ENCODE results near the gene MIEF1.

- no peak for TF ChIP-seq YY1 (IDR thresholded peaks at IDR 0.05; ENCODE audit: low read depth)
- TF ChIP-seq GATA2 (CRISPR knock-in tag; IDR thresholded peaks at IDR 0.05), result no peak
- no peak for TF ChIP-seq CTCF (IDR thresholded peaks at IDR 0.05)
- TF ChIP-seq MAX (IDR thresholded peaks at IDR 0.05; ENCODE audit: low read depth), result no peak
- no peak for TF ChIP-seq JUND (IDR thresholded peaks at IDR 0.05)
These were observed 20.5 kb upstream of the MIEF1 start for GRCh38 chr22:39481595-39481994.
